Choroid plexus epithelial cell (primary cell): Measurements from ENCODE around the gene C11orf58.

Source experiments
- DNase-seq: peaks from one replicate; pipeline ENCODE4 v3.0.0-alpha.2; 2010; ENCODE audit warnings: low read depth
- H3K4me3 ChIP-seq: 2 replicates; pipeline ENCODE4 v1.5.1; 2011; ENCODE audit warnings: low read depth, mild to moderate bottlenecking, control low read depth, low read length, moderate library complexity
- CTCF ChIP-seq: conservative IDR thresholded peaks from 2 replicates; pipeline ENCODE4 v1.5.1; 2011; ENCODE audit warnings: low read depth, mild to moderate bottlenecking, control low read depth, inconsistent platforms, low read length, moderate library complexity

C11orf58 gene

GRCh38 chr11:16793511-16793910 is 55.1 kb downstream of the C11orf58 start:
- no peak overlapping the region for H3K4me3 ChIP-seq
- TF ChIP-seq CTCF = no peak
- no peak for DNase-seq

GRCh38 chr11:16794047-16794818 is 55.8 kb downstream of the C11orf58 start:
- H3K4me3 ChIP-seq = no peak overlapping the region
- DNase-seq = no peak
- TF ChIP-seq CTCF = no peak

GRCh38 chr11:16795146-16795545 is 56.7 kb downstream of the C11orf58 start:
- DNase-seq = peak; percentile 19
- no peak overlapping the region for H3K4me3 ChIP-seq
- no peak for TF ChIP-seq CTCF

- no peak for TF ChIP-seq CTCF
- no peak for DNase-seq
- no peak overlapping the region for H3K4me3 ChIP-seq
Observed at GRCh38 chr11:16796311-16796710, 57.9 kb downstream of the C11orf58 start.

GRCh38 chr11:16797776-16798175 is 59.3 kb downstream of the C11orf58 start:
- no peak for TF ChIP-seq CTCF
- H3K4me3 ChIP-seq = no peak overlapping the region
- DNase-seq = no peak

GRCh38 chr11:16799221-16799620 is 60.8 kb downstream of the C11orf58 start:
- no peak for TF ChIP-seq CTCF
- no peak for DNase-seq
- no peak overlapping the region for H3K4me3 ChIP-seq

- TF ChIP-seq CTCF = no peak
- H3K4me3 ChIP-seq = no peak overlapping the region
- no peak for DNase-seq
Observed at GRCh38 chr11:16799890-16800289, 61.4 kb downstream of the C11orf58 start.
